IPS DF 6.9 (cell line): Measurements from ENCODE around the gene CCDC180.
"Not testable (repeated sequence)": the region's sequence is repeated elsewhere in the genome, so short reads cannot be mapped to it uniquely, and the experiment has no call there.

Experiments used
- DNase-seq: peaks from one replicate; pipeline ENCODE4 v3.0.0-alpha.2; 2013; ENCODE audit warnings: low read depth, low spot score
- H3K27ac ChIP-seq: one replicate; pipeline ENCODE4 v1.5.1; 2013; ENCODE audit warnings: low read length, control low read depth
- H3K27me3 ChIP-seq: 2 replicates; pipeline ENCODE4 v1.6.1; 2013; ENCODE audit warnings: mild to moderate bottlenecking, low read length; ENCODE audit not compliant: control insufficient read depth, insufficient read depth
- H3K36me3 ChIP-seq: 2 replicates; pipeline ENCODE4 v1.6.1; 2013; ENCODE audit warnings: low read length; ENCODE audit not compliant: control insufficient read depth, insufficient read depth
- H3K4me1 ChIP-seq: 2 replicates; pipeline ENCODE4 v1.6.1; 2013; ENCODE audit warnings: low read length; ENCODE audit not compliant: control insufficient read depth, insufficient read depth
- H3K4me3 ChIP-seq: 2 replicates; pipeline ENCODE4 v1.5.1; 2013; ENCODE audit warnings: mild to moderate bottlenecking, low read length
- H3K9me3 ChIP-seq: 2 replicates; pipeline ENCODE4 v1.6.1; 2013; ENCODE audit warnings: low read length, inconsistent platforms; ENCODE audit not compliant: control insufficient read depth, insufficient read depth
- WGBS: extraction: QIAGEN DNeasy Blood & Tissue Kit; methylation state at CpG from one replicate; pipeline ENCODE4 v1.1.7; 2013; ENCODE audit warnings: mixed read lengths, missing lambda C conversion rate; ENCODE audit not compliant: insufficient read length, insufficient coverage; 5-methylcytosine and 5-hydroxymethylcytosine counted together

Gene CCDC180

DNA sequence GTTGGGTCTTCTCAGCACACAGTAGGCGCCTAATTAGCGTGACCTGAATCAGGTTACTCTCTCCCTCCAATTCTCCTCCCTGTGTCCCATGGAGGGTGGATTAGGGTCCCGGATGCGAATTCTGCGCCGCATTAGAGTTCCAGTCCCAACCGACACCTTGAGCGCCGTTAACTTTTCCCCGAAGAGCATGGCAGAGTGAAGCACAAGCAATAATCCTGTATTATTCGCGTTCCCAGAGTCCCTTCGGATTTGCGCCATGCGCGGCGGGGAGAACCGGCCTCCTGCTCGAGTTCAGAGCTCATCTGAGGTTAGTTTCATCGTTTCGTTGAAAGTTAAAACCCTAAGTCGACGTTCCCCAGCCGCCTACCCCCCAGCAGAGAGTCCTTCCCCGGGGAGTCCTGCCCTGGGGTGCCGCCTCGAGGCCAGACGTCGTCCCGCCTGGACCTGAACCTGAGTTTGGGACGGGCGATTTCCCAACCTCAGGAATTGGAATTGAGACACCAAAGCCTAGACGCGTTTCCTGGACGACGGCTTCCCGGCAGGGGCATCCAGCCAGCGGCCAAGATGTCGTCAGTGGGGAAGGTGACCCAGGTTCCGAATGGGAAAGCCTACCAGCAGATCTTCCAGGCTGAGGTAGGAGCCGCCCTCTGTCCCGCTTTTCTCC lies at the start of gene CCDC180:
Gene CCDC180 (plus strand): TSS at position 160 of the 664 bp plus-strand sequence. CDS start 405 bp downstream, at position 565.
- Histone ChIP-seq H3K4me1 (no peaks in the 10 kb centered on the region; the same call in 1 of the 2 replicates), H3K36me3 (no peaks in the 10 kb centered on the region), H3K9me3 (no peaks in the 10 kb centered on the region), H3K27ac (no peak within 1 kb of the TSS), H3K4me3 (no peak within 1 kb of the TSS), H3K27me3 (no peaks in the 10 kb centered on the region)
- DNase-seq: no peak
- no CpG with 5 or more reads among the region's 42 CpGs for WGBS

DNA sequence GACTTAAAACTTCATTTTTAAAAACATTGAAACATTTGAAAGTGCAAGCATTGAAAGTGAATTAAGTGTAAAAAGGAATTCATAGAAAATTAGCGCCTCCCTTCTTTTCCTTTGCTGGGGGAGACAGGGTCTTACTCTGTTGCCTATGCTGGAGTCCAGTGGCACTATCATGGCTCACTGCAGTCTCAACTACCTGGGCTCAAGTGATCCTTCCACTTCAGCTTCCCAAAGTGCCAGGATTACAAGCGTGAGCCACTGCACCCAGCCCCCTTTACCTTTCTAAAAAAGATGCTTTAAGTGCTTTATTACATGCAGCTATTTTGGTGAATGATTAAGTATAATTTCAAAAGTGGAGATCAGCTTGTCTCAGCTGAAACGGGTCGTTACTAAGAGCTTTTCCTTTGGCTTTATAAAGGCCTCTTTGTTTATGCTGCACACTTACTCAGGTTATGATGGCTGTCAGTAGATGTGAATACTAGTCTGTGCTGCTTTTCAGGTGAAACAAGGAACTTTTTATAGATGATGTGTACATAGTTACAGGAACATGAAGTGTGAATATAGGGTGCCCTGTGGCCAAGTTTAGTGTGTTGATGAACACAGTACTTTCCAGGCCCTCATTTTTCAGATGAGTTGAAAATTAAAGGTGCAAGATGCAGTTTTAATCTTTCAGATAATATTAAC lies 47.5 kb upstream of the CCDC180 start:
- no CpG with 5 or more reads among the region's 4 CpGs for WGBS
- not testable (repeated sequence) for DNase-seq, H3K27ac ChIP-seq, H3K4me3 ChIP-seq, H3K27me3 ChIP-seq, H3K36me3 ChIP-seq, H3K4me1 ChIP-seq, H3K9me3 ChIP-seq

DNA sequence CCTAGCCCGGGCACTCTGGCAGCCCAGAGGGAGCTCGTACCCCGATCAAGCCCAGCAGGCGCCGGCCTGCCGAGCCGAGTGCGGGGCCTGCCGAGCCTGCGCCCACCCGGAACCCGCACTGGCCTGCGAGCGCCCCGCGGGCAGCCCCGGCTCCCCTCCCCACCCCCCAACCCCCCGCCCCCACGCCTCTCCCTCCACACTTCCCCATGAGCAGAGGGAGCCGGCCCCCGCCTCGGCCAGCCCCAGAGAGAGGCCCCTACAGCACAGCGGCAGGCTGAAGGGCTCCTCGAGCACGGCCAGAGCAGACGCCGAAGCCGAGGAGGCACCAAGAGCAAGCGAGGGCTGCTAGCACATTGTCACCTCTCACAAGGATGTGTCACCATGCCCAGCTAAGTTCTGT lies 36.2 kb upstream of the CCDC180 start:
- Histone ChIP-seq H3K27ac (no peak overlapping the region), H3K4me3 (no peak overlapping the region), H3K9me3 (no peaks in the 10 kb centered on the region), H3K36me3 (no peaks in the 10 kb centered on the region), H3K27me3 (no peaks in the 10 kb centered on the region), H3K4me1 (no peaks in the 10 kb centered on the region)
- no peak for DNase-seq
- WGBS: no CpG with 5 or more reads among the region's 29 CpGs

DNA sequence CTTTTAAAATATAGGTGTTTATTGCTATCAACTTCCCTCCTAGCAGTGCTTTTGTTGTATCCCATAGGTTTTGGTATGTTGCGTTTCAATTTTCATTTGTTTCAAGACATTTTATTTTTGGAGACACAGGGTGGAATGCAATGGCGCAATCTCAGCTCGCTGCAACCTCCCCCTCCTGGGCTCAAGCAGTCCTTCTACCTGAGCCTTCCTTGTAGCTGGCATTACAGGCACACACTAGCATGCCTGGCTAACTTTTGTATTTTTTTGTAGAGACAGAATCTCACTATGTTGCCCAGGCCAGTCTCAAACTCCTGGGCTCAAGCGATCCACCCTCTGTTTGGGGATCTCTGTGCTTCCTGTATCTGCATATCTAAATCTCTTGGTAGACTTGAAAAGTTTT lies 35.4 kb upstream of the CCDC180 start:
- Histone ChIP-seq H3K4me3 (no peak overlapping the region), H3K36me3 (no peaks in the 10 kb centered on the region), H3K4me1 (peaks cover 3% of the 10 kb centered on the region; the same call in 1 of the 2 replicates), H3K27ac (no peak overlapping the region), H3K9me3 (no peaks in the 10 kb centered on the region), H3K27me3 (no peaks in the 10 kb centered on the region)
- DNase-seq: no peak
- no CpG with 5 or more reads among the region's 4 CpGs for WGBS

DNA sequence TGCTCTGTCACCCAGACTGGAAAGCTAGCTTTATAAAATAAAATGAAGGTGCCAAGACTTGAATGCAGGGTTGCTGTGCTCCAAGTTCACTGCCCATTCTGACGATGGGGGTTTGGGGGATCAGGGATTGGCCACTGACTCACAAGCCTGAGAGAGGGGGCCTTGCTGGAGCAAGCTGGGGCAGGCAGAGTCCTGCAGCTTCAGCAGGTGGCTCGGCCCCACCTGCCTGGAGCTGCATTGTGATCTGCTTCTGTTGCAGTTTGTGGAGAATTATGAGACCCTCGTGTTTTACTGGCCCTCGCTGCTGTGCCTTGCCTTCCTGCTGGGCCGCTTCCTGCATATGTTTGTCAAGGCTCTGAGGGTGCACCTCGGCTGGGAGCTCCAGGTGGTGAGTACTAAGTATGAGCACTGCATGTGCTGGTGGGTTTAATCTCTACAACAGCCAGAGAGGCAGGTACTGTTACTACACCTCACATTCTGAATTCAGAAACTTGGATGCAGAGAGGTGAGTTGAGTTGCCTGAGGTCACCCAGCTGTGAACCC lies 31.1 kb upstream of the CCDC180 start:
- WGBS: no CpG with 5 or more reads among the region's 6 CpGs
- Histone ChIP-seq H3K27ac (no peak overlapping the region), H3K36me3 (no peaks in the 10 kb centered on the region; the same call in 1 of the 2 replicates), H3K4me1 (peaks cover 3% of the 10 kb centered on the region; the same call in 1 of the 2 replicates), H3K9me3 (no peaks in the 10 kb centered on the region), H3K27me3 (no peaks in the 10 kb centered on the region), H3K4me3 (no peak overlapping the region)
- DNase-seq: no peak

DNA sequence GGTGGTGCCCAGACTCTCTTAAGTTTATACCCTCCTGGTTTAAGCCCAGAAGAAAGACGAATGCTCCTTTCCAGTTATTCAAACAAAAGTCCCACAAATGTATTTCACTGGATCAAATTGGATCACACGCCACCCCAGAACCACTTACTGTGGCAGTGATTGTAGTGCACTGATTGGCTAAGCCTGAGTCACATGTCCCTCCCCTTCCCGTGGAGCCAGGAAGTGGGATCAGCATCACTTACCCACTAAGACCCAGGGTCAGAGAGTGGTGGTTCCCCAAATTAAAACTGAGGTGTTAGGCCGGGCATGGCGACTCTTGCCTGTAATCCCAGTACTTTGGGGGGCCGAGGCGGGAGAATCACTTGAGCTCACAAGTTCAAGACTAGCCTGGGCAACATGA lies 29.5 kb upstream of the CCDC180 start:
- DNase-seq: no peak
- WGBS: no CpG with 5 or more reads among the region's 7 CpGs
- H3K36me3 ChIP-seq: no peaks in the 10 kb centered on the region; the same call in 1 of the 2 replicates
- no peak overlapping the region for H3K4me3 ChIP-seq
- H3K27me3 ChIP-seq: no peaks in the 10 kb centered on the region
- H3K4me1 ChIP-seq: peaks cover 3% of the 10 kb centered on the region; the same call in 1 of the 2 replicates
- H3K9me3 ChIP-seq: no peaks in the 10 kb centered on the region
- no peak overlapping the region for H3K27ac ChIP-seq

DNA sequence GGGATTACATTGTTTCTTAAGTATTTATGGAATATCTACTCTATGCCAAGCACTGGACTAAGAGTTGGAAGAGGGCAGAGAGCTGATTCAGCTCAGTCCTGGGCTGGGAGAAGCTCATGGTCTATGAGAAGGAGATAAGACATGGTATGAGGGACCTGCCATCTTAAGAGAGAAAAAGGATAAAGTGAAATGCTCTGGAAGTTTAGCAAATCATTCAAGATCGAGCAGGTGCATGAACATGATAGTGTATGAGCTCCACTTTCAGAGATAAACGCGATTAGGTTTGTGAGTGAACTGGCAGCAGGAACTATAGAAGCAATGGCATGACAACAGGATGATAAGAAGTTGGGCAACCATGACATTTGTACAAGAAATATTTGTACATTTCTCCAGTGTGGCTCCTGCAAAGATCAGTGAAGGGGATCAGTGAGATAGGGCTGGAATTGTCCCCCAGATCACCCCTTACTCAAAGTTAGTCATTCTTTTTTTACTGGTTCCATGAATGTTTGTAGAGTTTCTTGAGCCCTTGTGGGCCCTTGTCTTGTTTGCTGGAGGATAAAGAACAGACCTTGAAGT lies 26.6 kb upstream of the CCDC180 start:
- H3K9me3 ChIP-seq: no peaks in the 10 kb centered on the region
- H3K27ac ChIP-seq: no peak overlapping the region
- WGBS: no CpG with 5 or more reads among the region's 3 CpGs
- H3K36me3 ChIP-seq: no peaks in the 10 kb centered on the region; the same call in 1 of the 2 replicates
- no peak for DNase-seq
- H3K4me1 ChIP-seq: peaks cover 3% of the 10 kb centered on the region; the same call in 1 of the 2 replicates
- no peaks in the 10 kb centered on the region for H3K27me3 ChIP-seq
- no peak overlapping the region for H3K4me3 ChIP-seq

DNA sequence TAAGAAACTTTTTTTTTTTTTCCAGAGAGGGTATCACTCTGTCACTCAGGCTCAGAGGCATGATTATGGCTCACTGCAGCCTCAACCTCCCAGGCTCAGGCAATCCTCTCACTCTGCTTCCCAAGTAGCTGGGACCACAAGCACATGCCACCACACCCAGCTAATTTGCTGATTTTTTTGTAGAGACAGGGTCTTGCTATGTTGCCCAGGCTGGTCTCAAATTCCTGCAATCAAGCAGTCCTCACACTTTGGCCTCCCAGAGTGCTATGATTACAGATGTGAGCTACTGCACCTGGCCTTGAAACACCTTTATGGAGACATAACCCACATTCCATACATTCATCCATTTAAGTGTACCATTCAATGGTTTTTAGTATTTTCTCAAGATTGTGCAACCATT lies 23.7 kb upstream of the CCDC180 start:
- H3K27me3 ChIP-seq: no peaks in the 10 kb centered on the region
- no peaks in the 10 kb centered on the region for H3K9me3 ChIP-seq
- no peak overlapping the region for H3K27ac ChIP-seq
- DNase-seq: no peak
- H3K4me3 ChIP-seq: no peak overlapping the region
- no peaks in the 10 kb centered on the region; the same call in 1 of the 2 replicates for H3K36me3 ChIP-seq
- no peaks in the 10 kb centered on the region for H3K4me1 ChIP-seq

DNA sequence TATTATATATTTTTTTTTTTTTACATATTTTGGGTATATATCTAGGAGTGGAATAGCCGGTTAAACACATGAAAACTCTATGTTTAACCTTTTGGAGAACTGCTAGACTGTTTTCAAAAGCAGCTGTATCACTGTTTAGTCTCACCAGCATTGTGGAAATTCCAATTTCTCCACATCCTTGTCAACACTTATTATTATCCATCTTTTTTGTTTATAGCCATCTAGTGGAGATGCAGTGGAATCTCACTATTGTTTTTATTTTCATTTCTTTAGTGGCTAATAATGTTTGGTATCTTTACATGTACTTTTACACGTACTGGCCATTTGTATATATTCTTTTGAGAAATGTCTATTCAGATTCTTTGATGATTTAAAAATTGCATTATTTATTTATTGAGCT lies 22.7 kb upstream of the CCDC180 start:
- H3K9me3 ChIP-seq: no peaks in the 10 kb centered on the region
- WGBS: no CpG with 5 or more reads among the region's 2 CpGs
- H3K36me3 ChIP-seq: no peaks in the 10 kb centered on the region; the same call in 1 of the 2 replicates
- H3K27ac ChIP-seq: no peak overlapping the region
- no peaks in the 10 kb centered on the region for H3K4me1 ChIP-seq
- DNase-seq: no peak
- no peaks in the 10 kb centered on the region for H3K27me3 ChIP-seq
- H3K4me3 ChIP-seq: no peak overlapping the region

DNA sequence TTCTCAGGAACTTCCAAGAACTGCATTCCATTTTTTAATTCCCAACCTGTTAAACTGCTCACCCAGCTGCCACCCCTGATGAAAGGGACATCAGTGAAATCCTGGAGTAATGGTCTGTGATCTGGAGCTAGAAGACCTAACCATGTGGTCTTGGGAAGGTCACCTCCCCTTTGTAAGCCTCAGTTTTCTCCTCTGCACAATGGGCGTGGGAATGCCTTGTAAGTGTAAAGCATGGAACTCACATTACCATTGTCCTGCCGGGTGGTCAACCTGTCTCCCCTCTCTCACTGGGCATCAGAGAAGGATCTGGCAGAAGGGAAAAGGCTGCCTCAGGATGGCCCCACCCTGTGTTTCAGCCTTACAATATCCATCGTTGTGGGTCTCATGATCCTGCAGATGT lies 15.3 kb upstream of the CCDC180 start:
- no CpG with 5 or more reads among the region's 3 CpGs for WGBS
- no peaks in the 10 kb centered on the region for H3K27me3 ChIP-seq

More for the DNA sequence above, 15.3 kb upstream of the CCDC180 start:
- no peak for DNase-seq
- H3K9me3 ChIP-seq: no peaks in the 10 kb centered on the region
- no peak overlapping the region for H3K4me3 ChIP-seq
- no peaks in the 10 kb centered on the region for H3K4me1 ChIP-seq
- H3K27ac ChIP-seq: no peak overlapping the region
- peaks cover 7% of the 10 kb centered on the region; the same call in 1 of the 2 replicates for H3K36me3 ChIP-seq
